OCI-LY7 (cell line): Measurements from ENCODE around the gene HEATR9. TPM values are rescaled to one million over a fixed set of nuclear protein-coding genes. Genes with fewer than 3 reads are reported as not detected.

Experiments
- Bru-seq: library from RNA; stranded (reverse); fragments of 400-500 nt; gene quantifications from one replicate; lab custom pipeline; 2021; lab: Mats Ljungman, UMichigan
- BruChase-seq, 2 experiments: library from RNA; stranded (reverse); fragments of 400-500 nt; gene quantifications; one replicate each; lab custom pipeline; 2021; lab: Mats Ljungman, UMichigan
- BruUV-seq: library from RNA; stranded (reverse); fragments of 400-500 nt; replicated peaks from 2 replicates; lab custom pipeline; 2021; lab: Mats Ljungman, UMichigan
- CTCF ChIA-PET: fragments of 300-600 bp; sonication (Branson Sonifier 250); formaldehyde crosslinking; loops from one replicate; lab custom pipeline; 2022; ENCODE audit warnings: antibody characterized with exemption; ENCODE audit not compliant: unreplicated experiment; lab: Charles Lee
- POLR2A ChIA-PET: fragments of 300-600 bp; sonication (Branson Sonifier 250); formaldehyde crosslinking; loops from one replicate; lab custom pipeline; 2022; ENCODE audit warnings: antibody characterized with exemption; lab: Charles Lee
- DNase-seq: peaks from one replicate; pipeline ENCODE4 v3.0.0-alpha.2; 2015; ENCODE audit warnings: low spot score
- H2AFZ ChIP-seq: fragments of 200-600 bp; sonication (generic), shearing (Covaris generic); 2 replicates; pipeline ENCODE4 v1.6.1; 2014; ENCODE audit warnings: mild to moderate bottlenecking, antibody characterized with exemption, low read length, moderate library complexity
- H3K27ac ChIP-seq: fragments of 200-600 bp; sonication (generic); 2 replicates; pipeline ENCODE4 v1.5.1; 2014; ENCODE audit warnings: mixed run types, low read depth, mild to moderate bottlenecking, moderate library complexity, low read length, inconsistent platforms; ENCODE audit not compliant: poor library complexity, severe bottlenecking
- H3K36me3 ChIP-seq: fragments of 200-600 bp; sonication (generic); 2 replicates; pipeline ENCODE4 v1.6.1; 2014; ENCODE audit warnings: mild to moderate bottlenecking, antibody characterized with exemption, low read length, moderate library complexity, mixed read lengths; ENCODE audit not compliant: insufficient read depth
- H3K4me1 ChIP-seq: fragments of 200-600 bp; sonication (generic); 2 replicates; pipeline ENCODE4 v1.5.1; 2014; ENCODE audit warnings: mild to moderate bottlenecking, low read length; ENCODE audit not compliant: insufficient read depth, poor library complexity, severe bottlenecking
- H3K4me2 ChIP-seq: fragments of 200-600 bp; sonication (generic); 2 replicates; pipeline ENCODE4 v1.6.1; 2014; ENCODE audit warnings: mild to moderate bottlenecking, low read length
- H3K4me3 ChIP-seq: fragments of 200-600 bp; sonication (generic); 2 replicates; pipeline ENCODE4 v1.5.1; 2014; ENCODE audit warnings: mild to moderate bottlenecking, low read depth, low read length; ENCODE audit not compliant: poor library complexity, severe bottlenecking
- H3K79me2 ChIP-seq: fragments of 200-600 bp; sonication (generic); 2 replicates; pipeline ENCODE4 v1.6.1; 2016; ENCODE audit warnings: low read depth, mild to moderate bottlenecking, low read length, moderate library complexity, mixed read lengths; ENCODE audit not compliant: insufficient read depth
- H3K9me2 ChIP-seq: fragments of 200-600 bp; sonication (generic); 2 replicates; pipeline ENCODE4 v1.6.1; 2016; ENCODE audit warnings: mild to moderate bottlenecking, low read length, mixed read lengths; ENCODE audit not compliant: insufficient read depth
- H3K9me3 ChIP-seq: fragments of 200-600 bp; sonication (generic); 2 replicates; pipeline ENCODE4 v1.6.1; 2014; ENCODE audit warnings: mild to moderate bottlenecking, mixed run types, low read length, mixed read lengths
- H4K20me1 ChIP-seq: fragments of 200-600 bp; sonication (generic); 2 replicates; pipeline ENCODE4 v1.6.1; 2014; ENCODE audit warnings: mild to moderate bottlenecking, antibody characterized with exemption, low read length, moderate library complexity, mixed read lengths; ENCODE audit not compliant: insufficient read depth
- EZH2phosphoT487 ChIP-seq: fragments of 200-600 bp; sonication (generic); IDR thresholded peaks from 2 replicates; pipeline ENCODE4 v1.6.1; 2018; ENCODE audit warnings: low read depth, borderline replicate concordance, mild to moderate bottlenecking, mixed run types, antibody characterized with exemption, low read length, moderate library complexity, mixed read lengths
- intact Hi-C: fragments of 100-400 bp; cut with micrococcal nuclease; formaldehyde crosslinking; loops from one replicate; pipeline ENCODE4 v1.10.0; 2022; ENCODE audit not compliant: unreplicated experiment
- long read RNA-seq: library from polyadenylated mRNA; stranded (forward); transcript quantifications from one replicate; pipeline ENCODE4 v2.0.0, GENCODE V29; 2022
- total RNA-seq, 2 experiments: library from RNA; depleted of rRNA in 1 of 2; stranded (reverse); fragments of >200 nt in 1 of 2; shearing (Covaris generic) in 1 of 2; gene quantifications; 2 replicates each; pipeline ENCODE4 v1.2.3, GENCODE V29; 2014 to 2022
- TF ChIP-seq, protein P1 (sequence below): fragments of 200-600 bp; sonication (generic); conservative IDR thresholded peaks from 2 replicates; pipeline ENCODE4 v1.5.1; 2014; ENCODE audit warnings: mild to moderate bottlenecking, antibody characterized with exemption, low read length, moderate library complexity, mixed read lengths

The HEATR9 gene, protein sequence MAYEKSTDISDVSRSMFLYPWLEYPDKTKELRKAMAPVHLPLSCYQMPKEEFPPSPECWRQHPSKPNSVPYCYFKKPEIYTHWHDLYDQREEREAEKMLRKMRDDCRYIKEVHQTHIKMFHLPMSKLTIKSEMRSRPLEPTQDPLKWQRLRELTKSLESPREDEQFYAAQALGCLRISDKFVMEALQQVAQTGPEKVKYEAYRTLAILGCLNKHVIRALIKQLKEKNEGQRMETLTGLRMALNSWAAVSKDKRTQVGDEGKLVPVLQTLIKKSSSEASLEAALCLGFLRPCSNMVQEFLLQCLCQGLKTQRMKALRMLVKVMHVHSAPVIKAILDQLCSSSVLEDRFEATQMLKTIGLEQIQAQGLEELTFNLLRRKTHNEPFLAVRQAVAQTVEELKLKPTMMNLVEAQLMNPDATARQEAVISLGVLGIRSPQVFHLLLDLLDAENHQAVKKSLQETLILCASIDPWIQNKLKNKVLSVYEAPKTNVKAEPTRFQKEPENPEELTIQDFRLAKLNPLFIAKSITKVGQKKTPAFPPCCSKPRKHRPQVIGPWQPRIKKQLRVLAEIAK
- total RNA-seq (2014; rRNA removed; shearing (Covaris generic)) (not detected in 2 replicates), total RNA-seq (2022) (not detected in 2 replicates), Bru-seq, nascent RNA (not detected), BruChase-seq, experiment 1, labeled RNA remaining after a 6-hour chase (not detected), BruChase-seq, experiment 2, labeled RNA remaining after a 2-hour chase (percentile 8 among the genes with signal in this experiment)
- long read RNA-seq = 0 reads

DNA sequence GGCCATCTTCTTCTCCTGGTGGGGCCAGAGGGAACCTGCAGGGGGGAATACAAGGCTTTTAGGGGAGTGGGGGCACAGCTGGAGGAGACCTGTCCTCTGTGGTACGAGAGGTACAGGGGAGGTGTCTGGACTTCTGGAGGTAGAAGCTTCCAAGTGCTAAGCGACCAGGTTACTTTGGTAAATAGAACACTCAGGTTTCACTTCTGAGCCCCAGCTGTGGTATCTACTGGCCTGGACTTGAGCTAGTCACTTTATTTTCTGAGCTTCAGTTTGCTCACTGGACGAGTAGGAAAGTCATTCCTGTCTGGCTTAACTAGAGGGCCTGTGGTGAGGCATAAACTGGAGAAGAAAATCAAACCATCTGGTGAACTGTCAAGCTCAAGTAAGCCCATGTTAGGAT lies at the start of gene HEATR9:
Gene HEATR9 (minus strand): TSS at position 155 of the 400 bp plus-strand sequence. CDS start 149 bp downstream, at position 6.
- DNase-seq = no peak
- no TSS peak for BruUV-seq
- Histone ChIP-seq H3K4me1 (no peaks in the 10 kb centered on the region), H2AFZ (no peak within 1 kb of the TSS), H3K27ac (no peak within 1 kb of the TSS), H3K4me2 (no peak within 1 kb of the TSS), H3K9me3 (no peaks in the 10 kb centered on the region), H3K4me3 (no peak within 1 kb of the TSS), H3K79me2 (no peaks in the 10 kb centered on the region), H4K20me1 (no peaks in the 10 kb centered on the region), H3K36me3 (no peaks in the 10 kb centered on the region), H3K9me2 (no peaks in the 10 kb centered on the region)
- POLR2A ChIA-PET = no interaction called here
- CTCF ChIA-PET = no interaction called here
- intact Hi-C loops = no loop called here
- no peak for TF ChIP-seq EZH2phosphoT487
- TF ChIP-seq, protein P1, sequence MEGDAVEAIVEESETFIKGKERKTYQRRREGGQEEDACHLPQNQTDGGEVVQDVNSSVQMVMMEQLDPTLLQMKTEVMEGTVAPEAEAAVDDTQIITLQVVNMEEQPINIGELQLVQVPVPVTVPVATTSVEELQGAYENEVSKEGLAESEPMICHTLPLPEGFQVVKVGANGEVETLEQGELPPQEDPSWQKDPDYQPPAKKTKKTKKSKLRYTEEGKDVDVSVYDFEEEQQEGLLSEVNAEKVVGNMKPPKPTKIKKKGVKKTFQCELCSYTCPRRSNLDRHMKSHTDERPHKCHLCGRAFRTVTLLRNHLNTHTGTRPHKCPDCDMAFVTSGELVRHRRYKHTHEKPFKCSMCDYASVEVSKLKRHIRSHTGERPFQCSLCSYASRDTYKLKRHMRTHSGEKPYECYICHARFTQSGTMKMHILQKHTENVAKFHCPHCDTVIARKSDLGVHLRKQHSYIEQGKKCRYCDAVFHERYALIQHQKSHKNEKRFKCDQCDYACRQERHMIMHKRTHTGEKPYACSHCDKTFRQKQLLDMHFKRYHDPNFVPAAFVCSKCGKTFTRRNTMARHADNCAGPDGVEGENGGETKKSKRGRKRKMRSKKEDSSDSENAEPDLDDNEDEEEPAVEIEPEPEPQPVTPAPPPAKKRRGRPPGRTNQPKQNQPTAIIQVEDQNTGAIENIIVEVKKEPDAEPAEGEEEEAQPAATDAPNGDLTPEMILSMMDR = no peak

DNA sequence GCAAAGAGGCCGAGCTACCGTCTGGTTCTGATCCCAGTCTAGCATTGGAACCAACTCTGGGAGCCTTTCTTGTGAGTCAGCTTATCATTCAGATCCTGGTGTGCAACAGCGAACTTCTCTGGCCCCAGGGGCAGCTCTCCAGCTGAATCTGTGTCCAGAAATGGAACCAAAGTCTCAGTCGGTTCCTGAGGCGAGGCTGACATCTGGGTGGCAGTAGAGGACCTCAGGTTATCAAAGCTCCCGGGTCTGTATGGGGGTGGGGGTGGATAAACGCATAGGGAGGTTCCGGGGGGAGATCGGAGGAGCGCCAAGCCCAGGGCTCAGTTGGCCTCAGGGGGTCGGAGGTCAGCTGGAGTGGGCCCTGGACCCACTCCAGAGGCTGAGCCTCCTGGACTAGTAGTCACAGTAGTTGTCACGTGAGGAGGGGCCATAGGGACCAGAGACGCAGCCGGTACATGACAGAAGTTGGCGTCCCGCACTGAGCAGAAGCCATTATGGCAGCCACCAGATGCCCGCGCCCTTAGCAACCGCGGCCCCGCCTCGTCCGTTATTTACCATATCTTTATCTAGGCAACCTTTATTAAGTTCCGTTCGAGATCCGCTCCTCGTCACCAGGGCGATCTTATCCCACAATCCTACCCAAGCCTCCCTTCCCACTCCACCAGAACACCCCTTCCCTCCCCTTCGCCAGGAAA lies 49.0 kb upstream of the HEATR9 start:
- Histone ChIP-seq H3K27ac (no peak overlapping the region), H3K4me3 (no peak overlapping the region), H3K9me3 (no peaks in the 10 kb centered on the region), H3K79me2 (no peaks in the 10 kb centered on the region), H4K20me1 (no peaks in the 10 kb centered on the region), H3K4me1 (no peaks in the 10 kb centered on the region), H3K36me3 (no peaks in the 10 kb centered on the region), H2AFZ (no peak overlapping the region), H3K9me2 (no peaks in the 10 kb centered on the region), H3K4me2 (no peak overlapping the region)
- TF ChIP-seq EZH2phosphoT487 = no peak
- TF ChIP-seq, protein P1 = no peak
- no TSS peak for BruUV-seq
- ChIA-PET CTCF (no interaction called here), POLR2A (no interaction called here)
- no peak for DNase-seq
- intact Hi-C loops = no loop called here
